Thoracic aorta (tissue), 2 donors: Measurements from ENCODE around the gene ARGFX. TPM values are rescaled to one million over a fixed set of nuclear protein-coding genes. Genes with fewer than 3 reads are reported as not detected.
"Not testable (repeated sequence)": the region's sequence is repeated elsewhere in the genome, so short reads cannot be mapped to it uniquely, and the experiment has no call there.

Source experiments
- ATAC-seq: fragments of 150-250 bp; one replicate; pipeline ENCODE4 v1.8.0; 2017; ENCODE audit warnings: low read depth; ENCODE audit not compliant: insufficient number of reproducible peaks, low FRiP score
- DNase-seq: peaks from one replicate; pipeline ENCODE4 v3.0.0-alpha.2; 2020; ENCODE audit warnings: low spot score
- H3K27ac ChIP-seq, 2 donors: fragments of 200-600 bp; sonication (generic); 1 replicate in 1 of 2; 2 replicates in 1 of 2; pipeline ENCODE4 v1.5.1; 2016; ENCODE audit warnings: mild to moderate bottlenecking in 2 of 2, moderate library complexity in 2 of 2
- H3K27me3 ChIP-seq: fragments of 200-600 bp; sonication (generic); replicated peaks from 2 replicates; pipeline ENCODE4 v1.6.0; 2016; ENCODE audit warnings: mild to moderate bottlenecking; ENCODE audit not compliant: insufficient read depth
- H3K36me3 ChIP-seq: fragments of 200-600 bp; sonication (generic); one replicate; pipeline ENCODE4 v1.5.1; 2016
- H3K4me1 ChIP-seq, 2 donors: fragments of 200-600 bp; sonication (generic); 1 replicate in 1 of 2; 2 replicates in 1 of 2; pipeline versions ENCODE4 v1.5.1 to v1.6.0; 2016; ENCODE audit warnings: low read depth in 2 of 2, mild to moderate bottlenecking in 1 of 2; ENCODE audit not compliant: control insufficient read depth in 1 of 2
- H3K4me3 ChIP-seq: fragments of 200-600 bp; sonication (generic); 2 replicates; pipeline ENCODE4 v1.5.1; 2016; ENCODE audit warnings: mild to moderate bottlenecking
- H3K9me3 ChIP-seq: fragments of 200-600 bp; sonication (generic); 2 replicates; pipeline ENCODE4 v1.5.1; 2016
- CTCF ChIP-seq: fragments of 200-600 bp; sonication (generic); IDR thresholded peaks from one replicate; pipeline ENCODE4 v1.5.1; 2019; ENCODE audit warnings: antibody characterized with exemption
- total RNA-seq, 2 donors: library from RNA; depleted of rRNA; stranded (reverse); fragments of >200 nt; gene quantifications; one replicate each; pipeline versions ENCODE4 v1.1.0 to v1.2.3, GENCODE V29; 2016

The ARGFX gene
- total RNA-seq, 2 donors from 2014 or later, result not detected

- H3K36me3 ChIP-seq, result no peaks in the 10 kb centered on the region
- H3K27me3 ChIP-seq, result no peaks in the 10 kb centered on the region
- H3K4me3 ChIP-seq, result no peak overlapping the region
- TF ChIP-seq CTCF, result no peak
- peaks cover 4 to 12% of the 10 kb centered on the region in 2 donors for H3K4me1 ChIP-seq
- H3K9me3 ChIP-seq, result no peaks in the 10 kb centered on the region
- no peak for DNase-seq
- H3K27ac ChIP-seq, result no peak overlapping the region
- no peak for ATAC-seq
Measured at GRCh38 chr3:121598564-121598963, 30.8 kb downstream of the ARGFX start.

- H3K27me3 ChIP-seq, DNase-seq, H3K36me3 ChIP-seq, ATAC-seq, H3K27ac ChIP-seq, H3K9me3 ChIP-seq, H3K4me3 ChIP-seq: not testable (repeated sequence)
- H3K4me1 ChIP-seq, result peaks cover 4 to 12% of the 10 kb centered on the region in 2 donors
Measured at GRCh38 chr3:121599900-121600299, 32.2 kb downstream of the ARGFX start.

GRCh38 chr3:121601212-121601812 is 33.6 kb downstream of the ARGFX start:
- no peak for TF ChIP-seq CTCF

GRCh38 chr3:121604759-121605158 is 37.0 kb downstream of the ARGFX start:
- TF ChIP-seq CTCF, result no peak
- no peak for ATAC-seq

More at GRCh38 chr3:121601212-121601812, 33.6 kb downstream of the ARGFX start:
- Histone ChIP-seq H3K36me3 (no peaks in the 10 kb centered on the region), H3K27ac (no peak overlapping the region), H3K9me3 (no peaks in the 10 kb centered on the region), H3K4me3 (no peak overlapping the region), H3K27me3 (no peaks in the 10 kb centered on the region), H3K4me1 (peaks cover 4 to 12% of the 10 kb centered on the region in 2 donors)
- DNase-seq (no peak), ATAC-seq (no peak)

GRCh38 chr3:121606106-121606505 is 38.4 kb downstream of the ARGFX start:
- no peak for TF ChIP-seq CTCF
- DNase-seq (no peak), ATAC-seq (no peak)
- Histone ChIP-seq H3K36me3 (no peaks in the 10 kb centered on the region), H3K9me3 (no peaks in the 10 kb centered on the region), H3K4me3 (no peak overlapping the region), H3K4me1 (peaks cover 4 to 8% of the 10 kb centered on the region in 2 donors), H3K27ac (no peak overlapping the region), H3K27me3 (no peaks in the 10 kb centered on the region)

More at GRCh38 chr3:121604759-121605158, 37.0 kb downstream of the ARGFX start:
- DNase-seq, result no peak
- peaks cover 4 to 12% of the 10 kb centered on the region in 2 donors for H3K4me1 ChIP-seq
- H3K4me3 ChIP-seq, result no peak overlapping the region
- no peak overlapping the region for H3K27ac ChIP-seq
- H3K36me3 ChIP-seq, result no peaks in the 10 kb centered on the region
- H3K9me3 ChIP-seq, result no peaks in the 10 kb centered on the region
- H3K27me3 ChIP-seq, result no peaks in the 10 kb centered on the region

Other genes with a start within 250 kb of the ARGFX start
- gene POLQ, start 22.0 kb upstream of the ARGFX start, total RNA-seq, result under 1 TPM; 0.42 to 0.68 TPM
- not detected for gene FBXO40, start 25.4 kb downstream of the ARGFX start, total RNA-seq
- gene HCLS1, start 93.0 kb downstream of the ARGFX start, total RNA-seq, result 10 to 100 TPM; 85.2 to 94.5 TPM
- 10 to 100 TPM; 62.3 to 78.5 TPM for gene GOLGB1, start 181.8 kb downstream of the ARGFX start, total RNA-seq